ENCODE results near the gene XPR1. TPM values are rescaled to one million over a fixed set of nuclear protein-coding genes. Genes with fewer than 3 reads are reported as not detected.

Gene XPR1
- total RNA-seq, 4 donors from 2014 or later = 15.8 to 26.7 (median 22.8) TPM

GRCh38 chr1:180842491-180843275 is 210.9 kb downstream of the XPR1 start:
- intact Hi-C loops (cut with DNase I) = no loop called here
- WGBS = 75% methylated on average over 5 of the region's 5 CpGs

GRCh38 chr1:180845352-180845751 is 213.5 kb downstream of the XPR1 start:
- intact Hi-C loops (cut with DNase I) = no loop called here
- TF ChIP-seq CTCF (IDR thresholded peaks at IDR 0.05) = no peak
- TF ChIP-seq EP300 (IDR thresholded peaks at IDR 0.05) = no peak
- no peak for TF ChIP-seq POLR2AphosphoS5 (IDR thresholded peaks at IDR 0.05)
- no peak for TF ChIP-seq POLR2A (IDR thresholded peaks at IDR 0.05; ENCODE audit: low read depth)
- Histone ChIP-seq H3K27me3 (no peaks in the 10 kb centered on the region), H3K4me3 (no peak overlapping the region), H3K27ac (replicated peaks in 1 of 4) (no peak overlapping the region), H3K36me3 (peaks cover 0 to 6% (median 1%) of the 10 kb centered on the region in 4 donors), H3K4me1 (peaks cover 0 to 6% (median 0%) of the 10 kb centered on the region in 4 donors), H3K9me3 (no peaks in the 10 kb centered on the region)
- 100% methylated on average over 1 of the region's 1 CpG for WGBS
- DNase-seq (ENCODE audit: extremely low spot score) = no peak

More at GRCh38 chr1:180842491-180843275, 210.9 kb downstream of the XPR1 start:
- Histone ChIP-seq H3K27ac (replicated peaks in 1 of 4) (no peak overlapping the region), H3K27me3 (no peaks in the 10 kb centered on the region), H3K4me3 (no peak overlapping the region), H3K9me3 (no peaks in the 10 kb centered on the region), H3K4me1 (peaks cover 0 to 6% (median 0%) of the 10 kb centered on the region in 4 donors), H3K36me3 (peaks cover 0 to 7% (median 1%) of the 10 kb centered on the region in 4 donors)
- DNase-seq (ENCODE audit: extremely low spot score) = no peak
- TF ChIP-seq CTCF (IDR thresholded peaks at IDR 0.05) = no peak
- TF ChIP-seq EP300 (IDR thresholded peaks at IDR 0.05) = no peak

GRCh38 chr1:180848191-180848590 is 216.4 kb downstream of the XPR1 start:
- intact Hi-C loops (cut with DNase I) = no loop called here
- no peak for DNase-seq (ENCODE audit: extremely low spot score)

GRCh38 chr1:180849031-180849775 is 217.4 kb downstream of the XPR1 start:
- H3K4me1 ChIP-seq = peaks cover 2 to 5% (median 4%) of the 10 kb centered on the region in 4 donors
- H3K27ac ChIP-seq (replicated peaks in 1 of 4) = no peak overlapping the region
- no peak for TF ChIP-seq POLR2A (IDR thresholded peaks at IDR 0.05; ENCODE audit: low read depth)
- TF ChIP-seq CTCF (IDR thresholded peaks at IDR 0.05) = no peak
- TF ChIP-seq EP300 (IDR thresholded peaks at IDR 0.05) = no peak
- no peak for TF ChIP-seq POLR2AphosphoS5 (IDR thresholded peaks at IDR 0.05)
- H3K36me3 ChIP-seq = peaks cover 0 to 6% (median 4%) of the 10 kb centered on the region in 4 donors
- H3K27me3 ChIP-seq = no peaks in the 10 kb centered on the region
- no peak overlapping the region for H3K4me3 ChIP-seq
- H3K9me3 ChIP-seq = no peaks in the 10 kb centered on the region
- DNase-seq (ENCODE audit: extremely low spot score) = no peak
- intact Hi-C loops (cut with DNase I) = no loop called here
- whole genome bisulfite sequencing = 89% methylated on average over 6 of the region's 6 CpGs

More at GRCh38 chr1:180848191-180848590, 216.4 kb downstream of the XPR1 start:
- Histone ChIP-seq H3K36me3 (peaks cover 0 to 6% (median 4%) of the 10 kb centered on the region in 4 donors), H3K4me1 (no peaks in the 10 kb centered on the region), H3K27ac (replicated peaks in 1 of 4) (no peak overlapping the region), H3K27me3 (no peaks in the 10 kb centered on the region), H3K9me3 (no peaks in the 10 kb centered on the region), H3K4me3 (no peak overlapping the region)
- TF ChIP-seq CTCF (IDR thresholded peaks at IDR 0.05) (no peak), POLR2A (IDR thresholded peaks at IDR 0.05; ENCODE audit: low read depth) (no peak), POLR2AphosphoS5 (IDR thresholded peaks at IDR 0.05) (no peak), EP300 (IDR thresholded peaks at IDR 0.05) (no peak)

Measured in esophagus muscularis mucosa (tissue), 4 donors.